ENCODE data around the gene TPCN2. TPM values are rescaled to one million over a fixed set of nuclear protein-coding genes. Genes with fewer than 3 reads are reported as not detected.

Gene TPCN2
- total and polyA plus RNA-seq, 2 of the 8 experiments (the other 6 are each of a cell fraction or from before 2014, with no cell fraction given) = 9.7 to 18.6 TPM

DNA sequence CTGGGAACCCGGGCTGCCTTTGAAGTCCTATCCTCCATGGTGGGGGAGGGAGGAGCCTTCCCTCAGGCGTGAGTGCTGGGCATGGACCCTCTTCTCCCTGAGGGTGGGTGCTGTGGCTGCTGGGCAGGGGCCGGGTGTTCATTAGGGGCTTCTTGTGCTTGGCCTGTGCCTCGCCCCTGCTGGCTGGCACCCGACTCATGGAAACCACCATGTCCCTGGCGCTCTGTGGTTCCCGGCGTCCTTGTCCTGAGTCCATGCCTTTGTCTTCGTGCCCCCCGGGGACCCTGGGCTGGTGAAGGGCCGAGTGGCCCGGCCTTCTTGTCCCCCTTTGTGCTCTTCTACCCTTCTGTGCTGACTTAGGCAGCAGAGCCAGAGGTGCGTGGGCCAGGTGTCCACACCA lies 23.2 kb downstream of the TPCN2 start:
- CTCF ChIA-PET (ENCODE audit: partially characterized antibody) = interaction anchor here (1.4 to 1.6 kb wide), 2 partner anchors 9 to 598 kb away, joined by 3 to 4 read pairs; no protein-coding TSS in a partner anchor
- H2AFZ ChIP-seq (ENCODE audit: low read length) = no peak overlapping the region
- no peaks in the 10 kb centered on the region for H3K9me3 ChIP-seq (ENCODE audit: insufficient read depth in 2 of 2, low read depth in 1 of 2, low read length in 1 of 2)
- POLR2A ChIA-PET (ENCODE audit: partially characterized antibody) = interaction anchor here (1.3 kb wide), 1 partner anchor 12 kb away, joined by 4 read pairs; no protein-coding TSS in a partner anchor
- H2BK120ac ChIP-seq (replicated peaks; ENCODE audit: low read depth, low read length) = no peak overlapping the region
- no peak for DNase-seq (ENCODE audit: low read depth in 1 of 2, low spot score in 2 of 2)
- no peak overlapping the region for H2BK20ac ChIP-seq (ENCODE audit: low read length)
- no peak overlapping the region for H4K5ac ChIP-seq (ENCODE audit: insufficient read length, low read depth, low read length)
- FAIRE-seq = no peak
- no peak overlapping the region for H3K4me2 ChIP-seq (ENCODE audit: insufficient read depth in 1 of 2, low read depth in 2 of 2, low read length in 2 of 2)
- no peak overlapping the region for H2AK5ac ChIP-seq (ENCODE audit: low read depth, low read length)
- TF ChIP-seq SAP30 (IDR thresholded peaks at IDR 0.05; ENCODE audit: insufficient read depth, insufficient replicate concordance, low read length) (no peak), NRF1 (IDR thresholded peaks at IDR 0.05; ENCODE audit: low read depth, low read length) (no peak), BRCA1 (IDR thresholded peaks at IDR 0.05; ENCODE audit: low read depth, low read length) (no peak), CHD2 (IDR thresholded peaks at IDR 0.05; ENCODE audit: low read length) (no peak), CREB1 (IDR thresholded peaks at IDR 0.05) (no peak), EZH2 (IDR thresholded peaks at IDR 0.05; ENCODE audit: low read depth, low read length, severe bottlenecking) (no peak), BCL11A (IDR thresholded peaks at IDR 0.05; ENCODE audit: low read depth in 2 of 2, low read length in 2 of 2) (no peak), CBX5 (IDR thresholded peaks at IDR 0.05; ENCODE audit: low read depth, low read length) (no peak), TEAD4 (IDR thresholded peaks at IDR 0.05; ENCODE audit: low read depth, low read length) (no peak), EGR1 (IDR thresholded peaks at IDR 0.05; ENCODE audit: borderline replicate concordance, low read depth, low read length) (no peak), HDAC2 (IDR thresholded peaks at IDR 0.05; ENCODE audit: borderline replicate concordance in 1 of 2, low read depth in 2 of 2, low read length in 2 of 2) (no peak)
- TF ChIP-seq, protein P1, sequence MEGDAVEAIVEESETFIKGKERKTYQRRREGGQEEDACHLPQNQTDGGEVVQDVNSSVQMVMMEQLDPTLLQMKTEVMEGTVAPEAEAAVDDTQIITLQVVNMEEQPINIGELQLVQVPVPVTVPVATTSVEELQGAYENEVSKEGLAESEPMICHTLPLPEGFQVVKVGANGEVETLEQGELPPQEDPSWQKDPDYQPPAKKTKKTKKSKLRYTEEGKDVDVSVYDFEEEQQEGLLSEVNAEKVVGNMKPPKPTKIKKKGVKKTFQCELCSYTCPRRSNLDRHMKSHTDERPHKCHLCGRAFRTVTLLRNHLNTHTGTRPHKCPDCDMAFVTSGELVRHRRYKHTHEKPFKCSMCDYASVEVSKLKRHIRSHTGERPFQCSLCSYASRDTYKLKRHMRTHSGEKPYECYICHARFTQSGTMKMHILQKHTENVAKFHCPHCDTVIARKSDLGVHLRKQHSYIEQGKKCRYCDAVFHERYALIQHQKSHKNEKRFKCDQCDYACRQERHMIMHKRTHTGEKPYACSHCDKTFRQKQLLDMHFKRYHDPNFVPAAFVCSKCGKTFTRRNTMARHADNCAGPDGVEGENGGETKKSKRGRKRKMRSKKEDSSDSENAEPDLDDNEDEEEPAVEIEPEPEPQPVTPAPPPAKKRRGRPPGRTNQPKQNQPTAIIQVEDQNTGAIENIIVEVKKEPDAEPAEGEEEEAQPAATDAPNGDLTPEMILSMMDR (IDR thresholded peaks at IDR 0.05; ENCODE audit: control extremely low read depth in 1 of 3, insufficient read depth in 1 of 3, low read depth in 1 of 3, low read length in 3 of 3) = no peak
- H3K27me3 ChIP-seq (replicated peaks in 1 of 4; ENCODE audit: control insufficient read depth in 3 of 4, extremely low read depth in 1 of 4, insufficient read depth in 3 of 4, low read length in 3 of 4) = no peaks in the 10 kb centered on the region
- H4K91ac ChIP-seq (replicated peaks; ENCODE audit: insufficient read length, low read length) = no peak overlapping the region
- H3K56ac ChIP-seq (replicated peaks; ENCODE audit: insufficient read length, low read depth, low read length) = no peak overlapping the region
- H4K20me1 ChIP-seq (replicated peaks in 1 of 2; ENCODE audit: control insufficient read depth in 1 of 2, insufficient read depth in 2 of 2, low read length in 2 of 2) = peaks cover 5 to 9% of the 10 kb centered on the region in 2 experiments
- H4K8ac ChIP-seq (ENCODE audit: extremely low read depth, insufficient read depth, low read length) = peak overlapping the region; percentile 51; the same call in 1 of the 2 replicates
- H3K79me2 ChIP-seq (ENCODE audit: control insufficient read depth in 1 of 2, insufficient read depth in 2 of 2, low read length in 2 of 2) = no peaks in the 10 kb centered on the region
- no peaks in the 10 kb centered on the region for H3K4me1 ChIP-seq (replicated peaks in 1 of 4; ENCODE audit: control insufficient read depth in 3 of 4, insufficient read depth in 4 of 4, low read length in 3 of 4)
- no peak overlapping the region for H3K14ac ChIP-seq (ENCODE audit: insufficient read length)
- no peak overlapping the region for H3K27ac ChIP-seq (ENCODE audit: low read depth, low read length)
- no peak overlapping the region for H3K9ac ChIP-seq (replicated peaks in 1 of 4; ENCODE audit: extremely low read depth in 1 of 4, low read depth in 3 of 4, low read length in 3 of 4)
- no peak overlapping the region for H3K18ac ChIP-seq (ENCODE audit: extremely low read depth, low read length)
- no peaks in the 10 kb centered on the region for H3K23me2 ChIP-seq (ENCODE audit: low read depth, low read length)
- H3K36me3 ChIP-seq (ENCODE audit: control insufficient read depth in 2 of 4, insufficient read depth in 4 of 4, low read length in 3 of 4) = peaks cover 0 to 9% (median 0%) of the 10 kb centered on the region in 4 experiments; a peak in 4 of 8 replicates
- H3K79me1 ChIP-seq (ENCODE audit: low read depth, low read length) = 0 out of 2 replicates have a peak, but pooled peaks cover 3% of the 10 kb centered on the region
- H3K4ac ChIP-seq (replicated peaks; ENCODE audit: insufficient read length, low read depth, low read length) = no peak overlapping the region
- H3K23ac ChIP-seq (ENCODE audit: insufficient read length) = no peak overlapping the region
- 88% methylated on average over 12 of the region's 13 CpGs; no CpG with 5 or more reads in 1 of the 2 experiments for WGBS, 2 experiments (ENCODE audit: extremely low coverage in 1 of 2, insufficient coverage in 1 of 2, insufficient read length in 1 of 2, insufficient replicate concordance in 2 of 2, low coverage in 1 of 2, low lambda C conversion rate in 2 of 2, missing lambda C conversion rate in 1 of 2)
- no peak overlapping the region for H2BK15ac ChIP-seq (ENCODE audit: low read length)
- no peak overlapping the region for H3K4me3 ChIP-seq (ENCODE audit: extremely low read depth in 1 of 4, insufficient read depth in 2 of 4, low read depth in 3 of 4, low read length in 4 of 4)
- no peak overlapping the region for H2BK5ac ChIP-seq (ENCODE audit: low read depth, low read length)
- H2BK12ac ChIP-seq (ENCODE audit: low read depth, low read length) = no peak overlapping the region
